ENCODE data around the gene CFAP119.
A peak's percentile ranks its signal among the peaks of the same experiment; 100 is the strongest.
"Not testable (repeated sequence)": the region's sequence is repeated elsewhere in the genome, so short reads cannot be mapped to it uniquely, and the experiment has no call there.

CFAP119 gene

GRCh38 chr16:30761928-30762902, at the start of gene CFAP119, which contains the start of gene RNF40:
CFAP119 (minus strand) TSS chr16:30762062; CDS start chr16:30761748, 314 bp downstream.
RNF40 (plus strand) TSS chr16:30762322; CDS start chr16:30762546, 224 bp downstream.
- DNase-seq (ENCODE audit: low read depth in 2 of 2), result peak; percentile 74 to 82

DNA sequence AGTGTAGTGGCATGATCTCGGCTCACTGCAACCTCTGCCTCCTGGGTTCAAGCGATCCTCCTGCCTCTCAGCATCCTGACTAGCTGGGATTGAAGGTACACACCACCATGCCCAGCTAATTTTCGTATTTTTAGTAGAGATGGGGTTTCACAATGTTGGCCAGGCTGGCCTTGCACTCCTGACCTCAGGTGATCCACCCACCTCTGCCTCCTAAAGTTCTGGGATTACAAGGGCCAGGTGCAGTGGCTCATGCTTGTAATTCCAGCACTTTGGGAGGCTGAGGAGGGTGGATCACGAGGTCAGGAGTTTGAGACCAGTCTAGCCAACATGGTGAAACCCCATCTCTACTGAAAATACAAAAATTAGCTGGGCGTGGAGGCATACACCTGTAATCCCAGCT, 47.8 kb upstream of the CFAP119 start:
- DNase-seq (ENCODE audit: low read depth in 2 of 2), result not testable (repeated sequence)

GRCh38 chr16:30808890-30809426, 47.1 kb upstream of the CFAP119 start:
- not testable (repeated sequence) for DNase-seq (ENCODE audit: low read depth in 2 of 2)

GRCh38 chr16:30808146-30808545, 46.3 kb upstream of the CFAP119 start:
- DNase-seq (ENCODE audit: low read depth in 2 of 2), result no peak

DNA sequence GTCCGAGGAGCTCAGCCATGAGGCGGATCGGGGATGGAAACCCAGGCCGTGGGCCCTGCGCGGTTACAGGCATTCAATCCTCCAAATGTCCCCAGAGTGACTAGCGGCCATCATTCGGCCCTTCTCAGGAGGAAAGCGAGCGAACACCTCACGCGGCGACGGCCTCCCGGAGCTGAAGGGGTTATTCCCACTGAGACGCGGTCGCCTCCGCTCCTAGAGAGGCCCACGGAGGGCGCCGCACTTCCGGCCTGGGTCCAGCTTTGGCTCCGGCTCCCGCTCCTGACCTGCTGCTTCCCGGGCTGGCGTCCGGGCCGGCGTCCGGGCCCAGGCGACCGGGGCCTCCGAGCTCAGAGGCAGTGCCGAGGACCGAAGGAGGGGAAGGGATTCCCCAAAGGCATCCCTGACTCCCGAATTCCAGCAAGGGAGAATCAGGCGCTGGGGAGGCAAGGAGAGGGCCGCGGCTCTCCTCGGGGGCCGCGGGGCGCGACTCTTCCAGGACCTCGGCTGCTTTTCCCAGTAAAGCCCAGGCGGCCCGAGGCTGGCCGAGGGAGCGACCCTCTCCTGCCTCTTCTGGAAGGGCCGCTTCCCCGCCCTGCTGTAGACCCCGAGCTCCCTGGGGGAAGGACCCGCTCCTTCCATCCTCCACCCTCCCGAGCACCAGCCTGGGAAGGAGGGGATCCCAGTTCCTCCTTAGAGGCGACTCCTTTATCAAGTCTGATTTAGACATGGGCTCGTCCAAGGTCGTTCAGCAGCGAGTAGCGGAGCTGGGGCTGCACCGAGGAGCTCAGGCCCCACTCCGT, 43.7 kb upstream of the CFAP119 start:
- DNase-seq (ENCODE audit: low read depth in 2 of 2), result peak; percentile 37 to 57

GRCh38 chr16:30805056-30805369, 43.2 kb upstream of the CFAP119 start:
- DNase-seq (ENCODE audit: low read depth in 2 of 2), result no peak

DNA sequence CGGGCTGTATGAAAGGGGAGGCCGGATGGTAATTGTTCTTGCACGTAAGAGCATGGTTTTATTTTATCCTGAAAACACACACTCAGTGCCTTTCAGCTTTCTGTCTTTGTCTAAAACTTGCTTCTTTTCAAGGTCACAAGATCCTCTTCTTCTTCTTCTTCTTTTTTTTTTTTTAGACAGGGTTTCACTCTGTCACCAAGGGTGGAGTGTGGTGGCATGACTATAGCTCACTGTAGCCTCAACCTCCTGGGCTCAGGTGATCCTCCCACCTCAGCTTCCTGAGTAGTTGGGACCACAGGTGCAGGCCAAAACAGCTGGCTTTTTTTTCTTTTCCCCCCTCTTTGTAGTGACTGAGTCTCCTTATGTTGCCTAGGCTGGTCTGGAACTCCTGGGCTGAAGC, 41.1 kb upstream of the CFAP119 start:
- DNase-seq (ENCODE audit: low read depth in 2 of 2), result no peak

- DNase-seq (ENCODE audit: low read depth in 2 of 2), result no peak
Observed at GRCh38 chr16:30797670-30798309, 35.9 kb upstream of the CFAP119 start.

DNA sequence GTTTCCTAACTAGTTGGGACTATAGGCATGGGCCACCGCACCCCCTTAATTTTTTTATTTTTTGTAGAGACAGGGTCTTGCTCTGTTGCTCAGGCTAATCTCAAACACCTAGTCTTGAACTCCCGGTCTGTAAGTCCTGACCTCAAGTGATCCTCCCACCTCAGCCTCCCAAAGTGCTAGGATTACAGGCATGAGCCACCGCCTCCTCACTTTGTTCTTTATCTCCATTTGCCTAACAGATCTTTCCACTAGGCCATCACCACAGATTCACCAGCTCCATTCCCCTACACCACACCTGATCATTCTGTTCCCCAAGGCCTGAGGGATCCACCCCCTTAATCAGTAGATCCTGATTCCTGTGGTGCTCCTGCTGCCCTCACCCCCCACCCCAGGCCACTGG, 32.8 kb upstream of the CFAP119 start:
- no peak for DNase-seq (ENCODE audit: low read depth in 2 of 2)

GRCh38 chr16:30793508-30794069, 31.7 kb upstream of the CFAP119 start:
- no peak for DNase-seq (ENCODE audit: low read depth in 2 of 2)

GRCh38 chr16:30787613-30788378, 25.9 kb upstream of the CFAP119 start:
- DNase-seq (ENCODE audit: low read depth in 2 of 2), result no peak

DNA sequence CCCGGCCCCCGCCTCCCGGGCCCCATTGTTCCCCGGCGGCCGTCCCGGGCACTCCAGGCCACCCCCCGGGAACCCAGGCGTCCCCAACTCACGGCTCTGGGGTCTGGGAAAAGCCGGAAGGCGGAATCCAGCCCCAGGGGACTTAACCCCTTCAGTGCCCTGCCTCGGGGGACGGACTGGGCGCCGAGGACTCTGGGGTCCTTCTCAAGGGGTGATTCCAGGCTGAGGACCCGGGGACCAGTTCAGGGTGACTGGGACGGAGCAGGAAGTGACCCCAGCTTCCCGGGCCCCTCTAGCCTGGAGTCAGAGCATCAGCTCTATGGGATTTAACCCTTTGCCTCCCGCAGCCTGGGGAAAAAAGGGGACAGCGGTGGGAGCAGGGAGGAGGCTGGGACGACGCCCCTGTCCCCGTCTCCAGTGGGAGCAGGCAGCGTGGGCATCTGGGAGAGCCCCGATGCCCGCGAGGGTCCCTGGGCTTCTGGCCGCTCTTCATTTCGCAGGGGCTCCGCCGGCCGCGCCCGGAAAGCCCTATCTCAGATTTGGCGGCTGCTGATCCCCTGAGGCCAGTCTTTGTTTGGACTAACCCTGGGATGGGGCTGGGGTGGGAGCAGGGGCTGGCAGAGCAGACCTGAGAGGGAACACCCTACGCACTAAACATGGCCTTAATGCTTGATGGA, 25.2 kb upstream of the CFAP119 start, which contains the start of gene ZNF629:
TSS of gene ZNF629 (minus strand) at position 270 of the 677 bp plus-strand sequence. CDS start 2,723 bp downstream, outside the sequence.
- peak in 1 of 2 donors; percentile 17 for DNase-seq (ENCODE audit: low read depth in 2 of 2)

GRCh38 chr16:30786115-30786935, 24.5 kb upstream of the CFAP119 start:
- DNase-seq (ENCODE audit: low read depth in 2 of 2), result no peak

- no peak for DNase-seq (ENCODE audit: low read depth in 2 of 2)
Observed at GRCh38 chr16:30785126-30786106, 23.6 kb upstream of the CFAP119 start.

- no peak for DNase-seq (ENCODE audit: low read depth in 2 of 2)
Observed at GRCh38 chr16:30784215-30784614, 22.4 kb upstream of the CFAP119 start.

GRCh38 chr16:30783280-30784109, 21.6 kb upstream of the CFAP119 start:
- no peak for DNase-seq (ENCODE audit: low read depth in 2 of 2)

All from stimulated activated CD4-positive, alpha-beta T cell treated with anti-CD3 and anti-CD28 coated beads, Interleukin-1b, Interleukin-23, amount 100 ng/mL, for 4 hours (primary cell).